Chondrocyte (in vitro differentiated cells): Measurements from ENCODE around the gene MRPL43. TPM values are rescaled to one million over a fixed set of nuclear protein-coding genes. Genes with fewer than 3 reads are reported as not detected.

Experiments used
- DNase-seq: peaks from one replicate; pipeline ENCODE4 v3.0.0; 2021; ENCODE audit warnings: mixed read lengths, low spot score
- H3K27ac Mint-ChIP-seq: one replicate; pipeline ENCODE4 v1.8.0; 2021; ENCODE audit warnings: mild to moderate bottlenecking, moderate library complexity, mixed read lengths; ENCODE audit not compliant: unreplicated experiment
- H3K27me3 Mint-ChIP-seq: 2 replicates; pipeline ENCODE4 v1.8.0; 2021; ENCODE audit warnings: low read depth, mixed read lengths
- H3K36me3 Mint-ChIP-seq: 2 replicates; pipeline ENCODE4 v1.8.0; 2021; ENCODE audit warnings: low read depth, mixed read lengths
- H3K4me1 Mint-ChIP-seq: 2 replicates; pipeline ENCODE4 v1.8.0; 2021; ENCODE audit warnings: low read depth, mild to moderate bottlenecking, mixed read lengths
- H3K4me3 Mint-ChIP-seq: one replicate; pipeline ENCODE4 v1.8.0; 2021; ENCODE audit warnings: mild to moderate bottlenecking, moderate library complexity, mixed read lengths; ENCODE audit not compliant: unreplicated experiment
- H3K9me3 Mint-ChIP-seq: 2 replicates; pipeline ENCODE4 v1.8.0; 2021; ENCODE audit warnings: low read depth, mixed read lengths
- total RNA-seq: library from RNA; stranded (reverse); gene quantifications from 3 replicates; pipeline ENCODE4 v1.2.1, GENCODE V29; 2021
- TF ChIP-seq, protein P1 (sequence below): fragments of 200-600 bp; sonication (generic); IDR thresholded peaks from 2 replicates; pipeline ENCODE4 v1.5.0; 2021; ENCODE audit warnings: antibody characterized with exemption, mild to moderate bottlenecking, moderate library complexity

Gene MRPL43
- total RNA-seq, 1 donor from 2014 or later = 54.0 TPM

DNA sequence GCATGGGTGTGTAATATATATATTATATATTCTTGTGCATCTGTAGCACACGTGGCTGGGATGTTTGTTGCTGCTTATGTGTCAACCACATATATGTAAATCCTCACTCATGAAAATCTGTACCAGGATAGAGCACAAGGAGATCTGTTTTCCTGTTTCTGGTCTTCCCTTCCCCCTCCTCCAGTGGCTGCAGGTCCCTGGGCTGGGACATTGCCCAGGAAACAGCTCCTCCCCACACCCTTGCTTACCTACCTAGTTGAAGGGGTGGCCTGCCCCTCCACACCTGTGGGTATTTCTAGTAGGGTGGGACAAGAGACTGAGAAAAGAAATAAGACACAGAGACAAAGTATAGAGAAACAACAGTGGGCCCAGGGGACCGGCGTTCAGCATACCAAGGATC lies 46.0 kb upstream of the MRPL43 start:
- Mint-ChIP-seq H3K9me3 (no peaks in the 10 kb centered on the region), H3K4me1 (peaks cover 30% of the 10 kb centered on the region), H3K27ac (peak overlapping the region; percentile 98), H3K36me3 (peaks cover 16% of the 10 kb centered on the region), H3K4me3 (peak overlapping the region; percentile 96), H3K27me3 (no peaks in the 10 kb centered on the region)
- DNase-seq = no peak
- TF ChIP-seq, protein P1, sequence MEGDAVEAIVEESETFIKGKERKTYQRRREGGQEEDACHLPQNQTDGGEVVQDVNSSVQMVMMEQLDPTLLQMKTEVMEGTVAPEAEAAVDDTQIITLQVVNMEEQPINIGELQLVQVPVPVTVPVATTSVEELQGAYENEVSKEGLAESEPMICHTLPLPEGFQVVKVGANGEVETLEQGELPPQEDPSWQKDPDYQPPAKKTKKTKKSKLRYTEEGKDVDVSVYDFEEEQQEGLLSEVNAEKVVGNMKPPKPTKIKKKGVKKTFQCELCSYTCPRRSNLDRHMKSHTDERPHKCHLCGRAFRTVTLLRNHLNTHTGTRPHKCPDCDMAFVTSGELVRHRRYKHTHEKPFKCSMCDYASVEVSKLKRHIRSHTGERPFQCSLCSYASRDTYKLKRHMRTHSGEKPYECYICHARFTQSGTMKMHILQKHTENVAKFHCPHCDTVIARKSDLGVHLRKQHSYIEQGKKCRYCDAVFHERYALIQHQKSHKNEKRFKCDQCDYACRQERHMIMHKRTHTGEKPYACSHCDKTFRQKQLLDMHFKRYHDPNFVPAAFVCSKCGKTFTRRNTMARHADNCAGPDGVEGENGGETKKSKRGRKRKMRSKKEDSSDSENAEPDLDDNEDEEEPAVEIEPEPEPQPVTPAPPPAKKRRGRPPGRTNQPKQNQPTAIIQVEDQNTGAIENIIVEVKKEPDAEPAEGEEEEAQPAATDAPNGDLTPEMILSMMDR = no peak

DNA sequence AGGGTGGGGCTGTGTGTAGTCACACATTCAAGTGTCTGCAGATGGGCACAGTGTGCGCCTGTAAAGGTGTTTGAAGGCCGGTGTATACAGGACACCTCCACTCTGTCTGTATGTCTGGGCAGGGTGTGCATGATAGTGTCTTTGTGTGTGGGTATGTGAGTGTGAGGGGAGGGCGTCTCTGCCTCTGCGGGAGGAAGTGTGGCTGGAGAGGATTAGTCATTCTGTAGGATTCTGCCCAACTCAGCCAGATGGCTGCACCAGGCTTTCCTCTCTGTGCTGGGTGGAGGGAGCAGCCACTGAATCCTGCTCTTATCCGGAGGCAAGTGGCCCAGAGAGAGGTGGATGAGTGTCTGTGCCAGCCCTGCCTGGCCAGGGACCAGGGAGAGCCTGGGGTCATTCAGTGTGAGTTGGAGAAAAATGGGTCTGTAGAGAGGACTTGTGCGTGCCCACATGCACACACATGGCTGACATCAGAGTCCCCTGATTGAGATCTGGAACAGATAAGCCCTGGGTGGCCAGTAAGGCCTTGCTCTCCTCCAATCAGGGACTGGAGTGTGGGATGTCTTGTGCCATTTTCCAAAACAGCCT lies 45.4 kb upstream of the MRPL43 start:
- Mint-ChIP-seq H3K27me3 (no peaks in the 10 kb centered on the region), H3K27ac (peak overlapping the region; percentile 98), H3K4me3 (peak overlapping the region; percentile 96), H3K4me1 (peaks cover 30% of the 10 kb centered on the region), H3K9me3 (no peaks in the 10 kb centered on the region), H3K36me3 (peaks cover 11% of the 10 kb centered on the region)
- no peak for DNase-seq
- TF ChIP-seq, protein P1 = no peak

DNA sequence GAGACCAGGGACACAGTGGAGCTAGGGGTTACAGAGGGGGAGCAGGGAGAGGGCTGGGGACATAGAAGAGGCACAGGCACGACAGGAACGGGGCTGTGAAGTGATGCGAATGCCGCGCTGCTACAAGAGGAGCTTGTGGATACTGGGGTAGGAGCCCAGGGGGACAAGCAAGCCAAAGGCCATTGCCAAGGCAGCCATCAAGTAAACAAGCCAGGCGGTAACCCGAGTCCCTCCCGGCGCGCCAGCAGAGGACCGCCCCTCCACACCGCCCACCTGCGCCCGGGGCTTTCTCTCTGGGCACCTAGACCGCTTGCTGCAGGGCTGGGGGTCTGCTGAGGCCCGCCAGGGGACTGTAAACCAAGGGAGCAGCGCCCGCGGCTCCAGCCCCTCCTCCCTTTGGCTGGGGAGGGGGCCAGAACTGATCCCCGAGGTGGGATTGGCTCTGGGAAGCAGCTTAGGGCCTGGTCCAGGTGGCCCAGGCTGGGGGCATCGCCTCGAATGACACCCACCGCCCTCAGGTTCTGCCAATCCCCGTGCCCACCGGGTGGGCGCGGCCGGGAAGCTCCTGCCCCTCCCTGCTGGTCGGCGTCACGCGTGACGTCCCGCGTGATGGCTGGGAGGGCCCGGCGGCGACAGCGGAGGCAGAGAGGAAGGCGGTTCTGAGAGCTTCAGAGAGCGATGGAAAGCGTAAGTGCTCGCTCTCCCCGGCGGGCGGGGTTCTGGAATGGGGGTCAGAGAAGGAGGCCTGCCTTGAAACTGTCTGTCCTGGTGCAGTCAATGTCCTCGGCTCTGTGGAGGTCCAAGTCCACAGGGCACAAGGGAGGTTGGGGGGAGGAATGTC lies 44.7 kb upstream of the MRPL43 start:
- TF ChIP-seq, protein P1 = no peak
- H3K27me3 Mint-ChIP-seq = no peaks in the 10 kb centered on the region

DNA sequence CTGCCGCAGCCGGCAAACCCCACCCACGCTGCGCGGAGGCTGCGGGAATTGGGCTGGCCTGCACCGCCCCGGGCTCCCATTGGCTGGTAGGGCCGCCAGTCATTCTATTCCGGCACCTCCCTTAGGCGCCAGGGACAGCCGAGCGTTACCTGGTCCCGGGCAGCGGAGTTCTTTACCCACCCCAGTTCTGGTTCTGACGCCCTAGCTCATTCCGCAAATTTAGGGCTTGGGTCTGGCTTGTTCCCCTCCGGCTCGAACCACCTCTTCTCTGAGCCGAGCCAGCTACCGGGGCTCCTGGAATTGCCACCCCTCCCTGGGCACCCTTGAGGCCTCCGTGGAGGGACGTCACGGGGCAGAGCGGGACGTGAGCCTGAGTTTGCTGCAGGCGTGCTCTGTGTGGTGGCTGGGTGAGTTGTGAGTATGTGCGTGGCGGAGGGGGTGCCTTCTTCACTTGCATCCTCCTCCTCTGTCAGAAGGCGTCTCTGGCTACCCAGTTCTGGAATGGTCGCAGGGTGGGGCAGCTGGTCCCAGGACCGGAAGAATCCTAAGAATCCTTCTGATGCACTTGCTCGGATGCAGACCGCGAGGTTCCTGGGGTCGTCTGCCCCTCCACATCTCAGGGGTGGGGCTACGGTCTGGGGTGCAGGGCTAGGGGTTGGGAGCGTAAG lies 44.0 kb upstream of the MRPL43 start, which contains the start of the genes PDZD7 and SFXN3:
Gene PDZD7 (minus strand): TSS at position 2 of the 668 bp plus-strand sequence. CDS start 910 bp downstream, outside the sequence.
Gene SFXN3 (plus strand): TSS at position 107 of the 668 bp plus-strand sequence. CDS start 3,461 bp downstream, outside the sequence.
- peaks cover 2% of the 10 kb centered on the region for H3K36me3 Mint-ChIP-seq
- peak; percentile 98 for DNase-seq
- H3K27me3 Mint-ChIP-seq = no peaks in the 10 kb centered on the region

More for the DNA sequence above, 44.7 kb upstream of the MRPL43 start:
- Mint-ChIP-seq H3K4me1 (peaks cover 30% of the 10 kb centered on the region), H3K9me3 (no peaks in the 10 kb centered on the region), H3K27ac (peak overlapping the region; percentile 98), H3K4me3 (peak overlapping the region; percentile 96), H3K36me3 (peaks cover 7% of the 10 kb centered on the region)
- DNase-seq = no peak

More for the DNA sequence above, 44.0 kb upstream of the MRPL43 start, which contains the start of the genes PDZD7 and SFXN3:
- Mint-ChIP-seq H3K4me1 (peaks cover 30% of the 10 kb centered on the region), H3K9me3 (no peaks in the 10 kb centered on the region), H3K4me3 (peak within 1 kb of the TSS; percentile 96), H3K27ac (peak within 1 kb of the TSS; percentile 98)
- TF ChIP-seq, protein P1 = peak; percentile 14
